GM19455 (cell line): ENCODE measurements around the gene CRYZL1.
A peak's percentile ranks its signal among the peaks of the same experiment; 100 is the strongest.

Experiments
- ATAC-seq: cut with Tn5 transposase; IDR thresholded peaks from one replicate; pipeline ENCODE4 v1.9.1; 2021; ENCODE audit not compliant: unreplicated experiment

Gene CRYZL1

DNA sequence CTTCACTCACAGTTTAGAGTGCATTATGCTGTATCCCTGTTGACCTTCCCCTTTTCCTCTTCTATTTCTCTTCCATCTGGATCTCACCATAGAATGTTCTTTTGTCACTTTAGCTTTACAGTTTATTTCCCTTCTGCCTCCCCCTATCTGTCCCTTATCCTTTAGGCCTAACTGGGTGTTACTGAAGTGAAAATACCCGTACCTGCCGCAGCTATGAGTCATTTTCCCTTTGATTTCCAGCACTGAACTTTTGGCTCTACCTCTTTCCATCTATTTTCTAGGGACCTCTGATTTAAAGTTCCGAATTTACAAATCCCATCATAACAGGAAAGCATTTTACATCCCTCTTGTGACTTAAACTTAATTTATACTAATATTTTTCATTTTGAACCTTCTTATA, 20.5 kb upstream of the CRYZL1 start:
- no peak for ATAC-seq

DNA sequence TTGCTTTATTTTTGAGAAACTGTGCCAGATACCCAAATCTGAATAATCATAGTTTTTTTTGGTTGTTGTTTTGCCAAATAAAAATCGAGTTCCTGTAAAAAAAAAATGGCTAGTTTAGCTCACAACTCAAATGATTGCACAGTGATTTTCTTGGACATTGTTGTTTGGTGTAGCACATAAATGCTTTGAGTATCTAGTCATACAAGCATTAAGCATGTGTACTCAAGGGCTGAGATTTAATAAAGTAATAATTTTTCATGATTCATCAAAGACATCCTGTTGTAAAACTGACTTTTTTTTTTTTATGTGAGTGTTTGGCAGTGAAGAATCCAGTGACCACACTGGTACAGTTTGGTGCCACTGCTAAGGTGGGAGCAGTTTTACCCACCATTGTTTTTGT, 19.6 kb upstream of the CRYZL1 start:
- no peak for ATAC-seq

DNA sequence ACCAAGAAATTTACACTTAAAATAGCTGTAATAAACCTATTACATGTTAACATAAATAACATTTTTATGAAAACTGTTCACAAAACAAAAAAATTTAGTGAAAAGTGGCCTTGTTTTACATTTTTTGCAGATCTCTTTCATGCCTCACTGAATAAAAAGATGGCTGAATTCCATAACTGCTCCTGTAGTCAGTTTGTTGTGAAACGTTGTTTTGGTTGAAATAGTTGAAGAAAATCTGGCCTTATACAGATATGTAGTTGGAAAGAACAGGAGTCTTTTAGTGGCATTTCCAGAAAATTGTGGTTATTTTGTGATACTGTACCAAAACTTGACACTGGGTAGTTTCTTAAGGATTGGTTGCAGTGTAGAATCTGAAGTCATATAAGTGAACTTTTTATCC, 18.9 kb upstream of the CRYZL1 start:
- ATAC-seq, result no peak

DNA sequence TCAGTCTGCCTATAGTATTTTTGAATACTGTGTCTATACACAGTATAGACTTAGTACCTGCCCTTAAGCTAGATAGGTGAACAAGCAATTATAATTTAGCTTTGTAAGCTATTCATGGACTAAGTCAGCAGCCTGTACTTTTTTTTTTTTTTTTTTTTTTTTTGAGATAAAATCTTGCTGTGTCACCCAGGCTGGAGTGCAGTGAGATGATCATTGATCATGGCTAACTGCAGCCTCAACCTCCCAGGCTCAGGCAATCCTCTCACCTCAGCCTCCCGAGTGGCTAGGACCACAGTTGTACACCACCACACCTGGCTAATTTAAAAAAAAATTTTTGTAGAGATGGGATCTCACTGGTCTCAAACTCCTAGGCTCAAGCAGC, 18.0 kb upstream of the CRYZL1 start:
- no peak for ATAC-seq

DNA sequence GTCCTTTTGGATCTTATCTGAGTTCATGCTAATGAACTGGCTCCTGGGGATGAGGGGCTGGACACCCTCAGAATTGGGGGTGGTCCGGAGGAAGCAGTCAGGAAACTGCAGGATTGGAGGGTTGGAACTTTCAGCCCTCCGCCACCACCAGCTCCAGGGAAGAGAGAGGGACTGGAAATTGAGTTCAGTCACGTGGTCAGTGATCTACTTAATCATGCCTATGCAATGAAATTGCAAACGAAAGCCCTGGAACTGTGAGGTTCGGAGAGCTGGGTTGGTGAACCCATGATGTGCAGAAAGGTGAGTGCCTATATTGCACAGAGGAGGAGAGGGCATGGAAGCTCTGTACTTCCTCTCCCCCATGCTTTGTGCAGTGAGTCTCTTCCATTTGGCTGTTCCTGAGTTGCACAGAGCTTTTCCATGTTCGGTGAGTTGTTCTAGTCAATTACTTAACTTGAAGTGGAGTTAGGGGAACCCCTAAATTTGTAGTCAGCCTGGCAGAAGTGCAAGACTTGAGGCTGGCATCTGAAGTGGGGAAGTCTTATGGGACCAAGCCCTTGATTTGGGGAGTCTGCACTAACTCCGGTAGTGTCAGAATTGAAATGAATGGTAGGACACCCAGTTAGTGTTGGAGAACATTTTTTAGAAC, 17.5 kb upstream of the CRYZL1 start:
- no peak for ATAC-seq

DNA sequence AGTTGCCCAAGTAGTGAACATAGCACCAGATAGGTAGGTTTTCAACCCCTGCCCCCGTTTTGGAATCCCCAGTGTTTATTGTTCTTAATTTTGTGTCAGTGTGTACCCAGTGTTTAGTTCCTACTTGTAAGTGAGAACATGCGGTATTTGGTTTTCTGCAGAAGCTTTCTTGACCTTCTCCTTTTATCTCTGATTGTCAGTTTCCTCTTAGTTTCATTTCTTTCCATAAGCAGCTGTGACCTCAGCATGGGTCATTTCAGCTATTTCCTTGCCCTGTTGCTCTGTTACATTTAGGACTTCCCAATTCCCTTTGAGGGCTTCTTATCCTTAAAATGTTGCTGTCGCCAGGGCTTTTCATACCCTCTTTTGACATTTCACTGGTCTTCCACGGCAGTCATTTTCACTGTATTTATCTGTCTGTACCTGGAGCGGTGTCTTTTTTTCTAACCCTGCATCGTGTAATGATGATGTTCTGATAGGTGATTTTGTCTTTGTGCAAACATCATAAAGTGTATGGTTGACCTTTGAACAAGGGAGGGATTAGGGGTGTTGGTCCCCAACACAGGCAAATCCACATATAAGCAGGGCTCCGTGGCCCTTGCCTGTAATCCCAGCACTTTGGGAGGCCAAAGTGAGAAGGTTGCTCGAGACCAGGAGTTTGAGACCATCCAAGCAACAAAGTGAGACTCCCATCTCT, 15.7 kb upstream of the CRYZL1 start:
- no peak for ATAC-seq

DNA sequence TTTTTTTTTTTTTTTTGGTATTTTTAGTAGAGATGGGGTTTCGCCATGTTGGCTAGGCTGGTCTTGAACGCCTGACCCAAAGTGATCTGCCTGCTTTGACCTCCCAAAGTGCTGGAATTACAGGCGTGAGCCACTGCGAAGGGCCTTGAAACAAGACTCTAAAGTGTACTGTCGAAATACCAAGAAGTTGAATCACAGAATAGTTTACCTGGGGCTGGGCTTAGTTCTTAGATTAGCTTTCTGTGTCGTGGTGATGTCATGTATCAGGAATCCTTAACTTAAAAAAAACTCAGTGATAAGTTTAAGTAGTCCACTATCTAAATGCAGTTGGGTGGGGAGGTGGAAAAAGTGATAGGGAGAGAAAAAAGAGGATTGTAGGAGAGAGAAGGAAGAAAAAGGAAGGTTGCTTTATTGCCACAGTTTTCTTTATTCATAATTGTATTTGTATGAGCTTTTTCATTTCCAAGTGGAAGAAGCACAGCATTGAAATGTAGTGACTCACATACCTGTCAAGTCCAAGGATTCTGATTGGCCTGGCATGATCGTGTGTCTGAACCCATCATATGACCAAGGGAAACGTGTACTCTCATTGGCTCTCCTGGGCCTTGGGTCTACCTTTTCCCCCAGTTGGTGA, 14.2 kb upstream of the CRYZL1 start:
- ATAC-seq, result no peak

DNA sequence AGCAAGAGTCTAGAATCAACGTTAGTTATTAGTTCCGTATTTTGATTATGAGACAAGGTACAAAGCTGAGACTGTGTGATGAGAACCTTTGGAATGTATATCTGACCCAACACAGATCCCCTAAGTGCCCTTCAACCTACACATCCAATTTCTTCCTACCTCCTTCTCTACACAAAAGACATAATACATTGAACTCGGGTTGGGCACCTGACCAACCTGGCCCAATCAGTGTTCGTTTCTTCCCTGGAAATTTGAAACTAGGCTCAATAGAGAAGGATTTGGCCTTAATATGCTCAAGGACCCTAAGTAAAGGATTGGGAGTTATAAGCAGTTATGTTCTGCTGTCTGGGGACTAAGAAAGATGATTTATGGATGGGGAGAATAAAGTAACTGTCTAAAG, 12.9 kb upstream of the CRYZL1 start:
- no peak for ATAC-seq

DNA sequence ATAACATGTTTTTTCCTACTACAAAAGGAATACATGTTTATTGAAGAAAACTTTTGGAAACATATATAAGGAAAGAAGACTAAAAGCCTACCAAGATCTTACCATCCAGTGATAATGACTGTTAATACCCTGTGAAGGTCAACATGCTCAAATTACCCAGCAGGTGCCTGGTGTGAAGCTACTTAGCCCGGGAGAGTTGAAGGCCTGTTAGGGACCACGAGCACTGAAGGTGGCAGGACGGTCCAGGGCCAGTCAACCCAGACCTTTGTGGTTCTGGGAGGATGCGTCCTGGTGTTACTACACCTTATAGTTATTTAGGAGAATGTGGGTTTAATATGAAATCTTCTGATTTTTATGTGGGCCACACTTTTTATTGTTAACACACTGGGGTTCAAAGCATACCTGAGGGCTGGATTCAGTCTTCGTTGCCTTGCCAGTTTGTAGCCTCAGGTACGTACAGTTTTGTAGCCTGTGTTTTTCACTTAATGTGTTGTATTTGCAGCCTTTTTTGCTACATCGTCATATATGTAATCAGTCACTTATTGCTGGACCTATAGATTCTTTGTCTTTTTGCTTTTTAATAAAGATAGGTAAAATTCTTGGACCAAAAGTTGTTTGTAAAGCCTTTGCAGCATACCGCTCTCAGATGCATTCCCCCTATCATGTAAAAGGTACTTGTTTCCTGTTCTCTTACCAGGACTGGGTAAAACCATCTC, 10.6 kb upstream of the CRYZL1 start:
- ATAC-seq, result no peak

DNA sequence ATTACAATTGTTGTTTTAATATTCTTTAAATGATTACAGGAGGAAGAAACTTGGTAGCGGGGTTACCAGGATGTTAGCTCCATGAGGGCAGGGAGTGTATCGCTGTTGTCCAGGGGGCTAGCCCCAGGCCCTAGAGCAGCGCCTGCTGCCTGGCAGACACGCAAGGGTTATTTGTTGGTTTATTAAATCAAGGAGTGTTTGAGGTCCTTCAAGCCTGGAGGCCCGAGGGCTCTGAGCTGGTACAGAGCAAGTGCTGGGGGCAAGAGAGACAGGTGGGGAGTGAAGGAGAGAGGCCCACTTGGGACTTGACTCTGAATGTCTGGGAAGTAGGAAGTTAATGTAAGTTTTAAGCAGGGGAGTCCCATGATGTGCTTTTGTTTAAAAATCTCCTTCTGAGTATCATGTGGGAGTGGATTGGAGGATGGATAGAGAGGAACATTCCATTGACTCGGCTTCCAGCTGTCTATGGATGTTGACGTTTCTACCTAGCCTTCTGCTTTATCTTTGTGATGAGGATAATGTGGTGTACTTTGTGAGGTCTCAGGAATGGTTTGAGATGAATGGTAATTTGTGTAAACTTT, 9.5 kb upstream of the CRYZL1 start:
- ATAC-seq, result no peak

DNA sequence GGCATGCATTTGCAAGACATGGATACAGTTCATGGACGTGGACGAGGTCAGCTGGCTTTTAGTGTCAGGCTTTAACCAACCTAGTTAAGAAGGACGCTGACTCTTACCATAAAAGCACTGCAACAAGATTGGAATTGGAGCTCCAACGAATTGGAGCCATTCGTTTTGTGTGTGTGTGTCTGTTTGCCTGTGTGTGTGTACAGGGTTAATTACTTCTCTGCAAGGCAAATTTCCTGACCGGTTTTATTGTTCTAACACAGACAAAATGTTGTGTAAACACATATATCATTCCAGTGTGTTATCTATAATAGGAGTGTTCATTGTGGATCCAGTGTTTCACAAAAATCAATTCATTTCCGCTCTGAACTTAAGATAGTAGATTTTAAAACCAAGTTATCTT, 8.7 kb upstream of the CRYZL1 start:
- ATAC-seq, result no peak

DNA sequence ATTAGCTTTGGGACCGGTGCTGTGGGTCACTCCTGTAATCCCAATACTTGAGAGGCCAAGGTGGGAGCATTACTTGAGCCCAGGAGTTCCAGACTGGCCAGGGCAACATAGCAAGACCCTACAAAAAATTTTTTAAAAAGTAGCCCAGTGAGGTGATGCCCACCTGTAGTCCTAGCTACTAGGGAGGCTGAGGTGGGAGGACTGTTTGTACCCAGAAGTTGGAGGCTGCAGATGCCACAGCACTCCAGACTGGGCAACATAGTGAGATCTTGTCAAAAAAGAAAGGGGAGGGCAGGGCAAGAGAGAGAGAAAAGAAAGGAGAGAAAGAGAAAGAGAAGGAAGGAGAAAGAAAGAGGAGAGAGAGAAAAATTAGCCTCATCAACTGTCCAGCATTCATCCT, 7.0 kb upstream of the CRYZL1 start:
- ATAC-seq, result no peak

DNA sequence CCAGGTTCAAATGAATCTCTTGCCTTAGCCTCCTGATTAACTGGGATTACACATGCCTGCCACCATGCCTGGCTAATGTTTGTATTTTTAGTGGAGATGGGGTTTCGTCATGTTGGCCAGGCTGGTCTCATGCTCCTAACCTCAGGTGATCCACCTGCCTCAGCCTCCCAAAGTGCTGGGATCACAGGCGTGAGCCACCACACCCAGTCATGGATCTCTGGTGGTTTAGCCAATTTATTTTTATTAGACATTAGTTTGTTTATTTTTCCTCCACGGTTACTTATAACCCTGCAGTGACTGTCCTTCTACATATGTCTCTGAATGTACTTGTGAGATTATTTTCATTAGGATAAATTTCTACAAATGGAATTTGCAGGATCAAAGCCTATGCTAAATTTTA, 6.0 kb upstream of the CRYZL1 start:
- no peak for ATAC-seq

DNA sequence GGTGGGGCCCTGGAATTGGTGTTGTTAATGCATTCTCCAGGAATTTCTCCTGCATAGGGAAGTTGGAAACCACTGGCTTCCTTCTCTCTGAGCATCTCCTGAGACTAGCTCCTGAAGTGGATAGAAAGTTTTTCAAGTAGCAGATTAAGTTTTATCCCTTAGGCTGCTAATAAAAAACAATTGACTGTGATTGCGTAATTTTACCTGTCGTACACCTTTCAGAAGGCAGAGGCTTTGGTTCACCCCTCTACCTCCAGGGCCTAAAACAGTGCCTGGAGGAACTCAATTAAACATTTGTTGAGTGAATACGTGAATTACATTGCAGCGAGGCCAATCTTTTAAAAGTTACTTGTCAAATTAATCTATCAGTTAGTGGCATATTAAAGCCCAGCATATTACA, 4.2 kb upstream of the CRYZL1 start:
- no peak for ATAC-seq

DNA sequence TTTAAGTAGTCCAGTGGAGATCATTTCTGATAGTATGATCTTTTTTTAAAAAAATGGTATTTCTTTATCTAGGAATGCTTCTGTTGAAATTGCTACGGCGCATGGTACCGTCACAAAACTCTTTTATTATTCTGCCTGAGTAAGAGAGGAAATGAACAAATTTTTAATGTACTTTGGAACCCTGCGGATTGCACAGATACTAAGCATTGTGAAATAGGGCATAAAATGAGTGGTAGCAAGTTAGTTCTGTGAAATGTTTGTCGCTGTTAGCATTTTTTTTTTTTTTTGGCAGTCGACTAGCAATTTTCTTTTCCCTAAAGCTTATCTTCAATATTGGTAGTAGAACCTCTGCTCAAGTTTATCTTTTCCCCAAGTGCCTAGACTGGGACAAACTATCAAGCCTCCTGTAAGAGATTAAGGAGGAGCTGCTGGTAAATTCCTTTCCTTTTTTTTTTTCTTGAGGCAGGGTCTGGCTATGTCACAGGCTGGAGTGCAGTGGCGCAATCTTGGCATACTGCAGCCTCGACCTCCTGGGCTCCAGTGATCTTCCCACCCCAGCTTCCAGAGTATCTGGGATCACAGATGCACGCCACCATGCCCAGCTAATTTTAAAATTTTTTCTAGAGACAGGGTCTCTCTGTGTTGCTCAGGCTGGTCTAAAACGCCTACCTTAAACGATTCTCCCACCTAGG, 3.0 kb upstream of the CRYZL1 start:
- ATAC-seq, result no peak

DNA sequence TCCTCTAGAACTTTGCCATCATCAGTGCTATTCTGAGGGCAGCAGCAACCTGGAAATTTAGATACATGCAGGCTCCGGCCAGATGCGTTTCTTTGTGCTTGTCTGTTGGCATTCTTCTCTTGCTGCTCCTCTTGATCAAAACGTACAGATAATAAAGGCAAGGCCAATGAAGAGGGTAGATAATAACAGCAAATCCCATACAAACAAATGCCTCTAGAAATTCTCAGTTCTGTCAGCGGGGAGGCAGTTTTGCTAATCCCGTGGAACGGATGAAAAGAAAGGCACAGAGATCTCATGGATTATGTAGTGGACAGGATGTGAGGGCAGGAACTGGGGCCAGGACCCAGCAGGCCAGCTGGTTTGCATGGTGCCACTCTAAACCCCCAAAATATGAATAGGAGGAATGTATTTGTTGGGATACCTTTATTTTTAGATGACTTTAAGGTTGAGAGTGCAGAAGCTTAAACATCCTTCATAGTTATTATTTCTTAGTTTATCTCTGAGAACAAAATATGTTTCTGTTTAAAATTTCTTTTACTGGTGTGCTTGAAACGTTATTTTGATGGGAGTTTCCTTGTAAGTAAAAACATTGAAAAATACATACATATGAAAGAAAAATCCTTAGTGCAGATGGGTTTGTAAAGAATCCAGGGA, 2.2 kb upstream of the CRYZL1 start:
- no peak for ATAC-seq

DNA sequence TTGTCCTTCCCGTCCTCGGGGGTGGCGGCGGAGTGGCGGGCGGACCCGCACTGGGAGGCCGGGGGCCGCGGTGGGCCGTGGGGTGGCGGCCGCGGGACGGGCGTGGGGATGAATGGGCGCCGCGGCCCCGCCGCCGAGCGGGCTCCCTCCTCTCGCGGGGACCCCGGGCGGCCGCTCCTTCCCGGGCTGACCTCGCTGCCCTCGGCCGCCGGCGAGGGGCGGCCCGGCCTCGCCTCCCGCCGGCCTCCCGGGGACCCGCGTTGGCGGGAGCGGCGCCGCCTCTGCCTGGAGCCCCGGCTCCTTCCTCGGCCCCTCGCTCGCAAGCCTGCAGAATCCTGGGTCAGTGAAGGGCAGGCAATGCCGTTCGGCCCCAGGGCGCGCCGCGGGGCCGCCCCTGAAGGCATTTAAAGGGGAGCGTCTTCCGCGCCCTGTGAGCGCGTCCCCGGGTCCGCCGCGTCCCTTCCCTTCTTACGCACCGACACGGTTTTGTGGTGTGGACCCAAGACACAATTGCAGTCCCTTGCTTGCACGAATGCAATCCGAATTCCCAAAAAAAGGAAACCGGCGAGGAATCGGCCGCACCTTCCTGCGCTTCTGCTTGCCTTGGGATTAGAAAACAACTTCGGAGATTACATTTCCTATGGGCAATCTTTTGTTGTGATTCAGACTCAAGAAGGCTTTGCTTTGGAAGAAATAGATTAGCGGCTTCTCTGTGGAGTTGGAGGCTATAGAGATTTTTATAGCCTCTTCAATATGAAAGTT, 1.5 kb upstream of the CRYZL1 start:
- ATAC-seq, result no peak

DNA sequence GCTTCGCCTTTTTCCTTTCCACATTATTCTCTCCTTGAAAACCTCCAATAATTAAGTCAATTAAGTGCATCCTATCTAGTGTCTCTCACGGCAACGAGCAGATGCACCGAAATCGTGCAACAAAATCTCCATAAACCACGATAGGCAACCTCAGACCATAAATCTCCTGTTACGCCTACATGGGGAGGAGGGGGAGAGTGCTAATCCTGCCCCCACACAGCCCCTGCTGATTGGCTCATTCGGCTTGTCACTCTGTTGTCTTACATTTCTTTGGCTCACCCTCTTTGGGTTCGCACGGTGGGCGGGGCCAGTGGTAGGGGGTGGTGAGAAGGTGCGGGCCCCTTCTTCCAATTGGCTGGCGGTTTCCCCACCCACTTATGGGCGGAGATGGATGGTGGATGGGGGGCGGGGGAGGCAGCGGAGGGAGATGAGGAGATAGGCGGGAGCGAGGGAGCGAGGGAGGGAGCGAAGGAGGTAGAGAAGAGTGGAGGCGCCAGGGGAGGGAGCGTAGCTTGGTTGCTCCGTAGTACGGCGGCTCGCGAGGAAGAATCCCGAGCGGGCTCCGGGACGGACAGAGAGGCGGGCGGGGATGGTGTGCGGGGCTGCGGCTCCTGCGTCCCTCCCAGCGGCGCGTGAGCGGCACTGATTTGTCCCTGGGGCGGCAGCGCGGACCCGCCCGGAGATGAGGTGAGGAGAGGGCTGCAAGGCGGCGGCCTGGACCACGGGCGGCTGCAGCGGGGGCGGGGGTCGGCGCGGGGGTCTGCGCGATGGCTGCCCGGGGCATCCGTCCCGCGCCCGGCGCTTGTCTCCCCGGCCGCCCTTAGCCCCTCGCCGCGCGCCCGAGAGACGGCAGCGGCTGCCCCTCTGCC, 720 bp upstream of the CRYZL1 start, which contains the start of gene ITSN1:
TSS of gene ITSN1 (plus strand) at position 475 of the 869 bp plus-strand sequence. CDS start 76,328 bp downstream, outside the sequence.
- peak; percentile 79 for ATAC-seq
